ENCODE data around the gene ZFY.
"Not testable (repeated sequence)": the region's sequence is repeated elsewhere in the genome, so short reads cannot be mapped to it uniquely, and the experiment has no call there.

Gene ZFY

GRCh38 chrY:2979283-2979682 is 44.1 kb downstream of the ZFY start:
- no peak for DNase-seq

- no peak for DNase-seq
These were observed 49.3 kb downstream of the ZFY start for GRCh38 chrY:2984491-2984890.

- not testable (repeated sequence) for DNase-seq
These were observed 52.0 kb downstream of the ZFY start for GRCh38 chrY:2987178-2987577.

- DNase-seq = not testable (repeated sequence)
These were observed 62.2 kb downstream of the ZFY start for GRCh38 chrY:2997369-2997768.

GRCh38 chrY:3002190-3002589 is 67.0 kb downstream of the ZFY start:
- no peak for DNase-seq

- no peak for DNase-seq
These were observed 67.7 kb downstream of the ZFY start for GRCh38 chrY:3002680-3003515.

DNA sequence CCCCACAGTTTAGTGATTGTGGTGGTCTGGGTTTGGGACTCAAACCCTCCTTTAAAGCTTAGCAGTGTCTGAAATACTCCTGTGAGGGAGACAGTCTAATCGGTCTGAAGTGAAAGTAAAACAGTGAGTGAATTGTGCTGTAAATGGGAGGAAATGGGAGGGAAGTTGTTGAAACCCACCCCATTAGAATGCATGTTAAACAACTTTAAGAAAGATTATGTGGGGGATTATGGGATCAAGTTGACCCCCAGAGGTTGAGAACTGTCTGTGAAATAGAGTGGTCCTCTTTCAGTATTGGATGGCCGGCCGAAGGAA is 68.3 kb downstream of the ZFY start:
- DNase-seq = no peak

DNA sequence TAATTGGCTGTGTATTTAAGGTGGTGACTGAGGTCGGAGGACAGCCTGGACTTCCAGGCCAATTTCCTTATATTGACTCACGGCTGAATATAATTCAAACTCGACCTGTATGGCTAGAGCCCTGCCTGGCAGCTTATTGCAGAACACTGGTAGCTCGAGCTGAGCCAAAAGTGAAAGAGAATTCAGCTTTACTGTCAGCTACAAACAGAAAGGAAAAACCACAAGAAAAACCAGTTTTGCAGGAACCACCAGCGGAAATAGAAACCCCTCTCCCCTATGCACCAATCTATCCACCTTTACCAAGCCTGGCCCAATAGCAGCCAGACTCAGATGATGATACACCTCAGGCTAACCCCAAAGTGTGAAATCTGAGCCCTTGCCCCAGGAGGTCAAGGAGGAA is 68.7 kb downstream of the ZFY start:
- DNase-seq = no peak

- DNase-seq = not testable (repeated sequence)
These were observed 70.8 kb downstream of the ZFY start for GRCh38 chrY:3006031-3006430.

DNA sequence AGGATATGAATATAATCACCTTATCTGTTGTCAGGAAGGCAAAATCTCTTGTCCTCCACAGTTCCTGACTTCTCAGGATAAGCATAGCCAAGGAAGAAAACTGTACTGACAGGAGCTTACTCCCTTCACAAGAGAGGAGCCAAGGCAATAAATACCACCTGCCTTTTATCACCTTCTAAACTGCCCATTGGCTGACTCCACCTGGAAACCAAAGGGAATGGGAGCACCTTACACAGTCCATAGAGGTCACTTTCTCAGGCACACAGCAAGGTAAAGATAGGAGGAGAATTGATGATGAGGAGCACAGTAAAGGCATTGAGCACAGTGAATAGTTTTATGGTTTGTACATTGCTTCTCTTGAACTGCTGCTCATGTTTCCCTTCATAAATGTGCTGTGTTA is 72.8 kb downstream of the ZFY start:
- DNase-seq = no peak

DNA sequence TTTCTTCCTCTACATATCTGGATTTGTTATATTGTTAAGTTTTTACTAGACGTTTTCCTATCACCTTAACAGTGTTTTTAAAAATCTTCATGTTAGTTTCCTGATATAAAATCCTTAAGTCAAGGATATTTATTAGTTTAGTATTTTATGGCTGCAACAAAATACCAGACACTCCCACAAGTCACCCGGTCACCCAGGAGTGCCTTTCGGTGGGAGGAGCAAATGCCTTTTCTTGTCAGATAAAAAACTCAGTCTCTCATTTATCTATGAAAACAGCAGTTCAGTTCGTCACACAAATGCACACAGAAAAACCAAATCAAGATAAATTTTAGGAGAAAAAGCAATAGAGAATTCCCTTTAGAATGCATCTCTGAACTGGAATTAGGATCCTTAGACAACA is 77.0 kb downstream of the ZFY start:
- no peak for DNase-seq

DNA sequence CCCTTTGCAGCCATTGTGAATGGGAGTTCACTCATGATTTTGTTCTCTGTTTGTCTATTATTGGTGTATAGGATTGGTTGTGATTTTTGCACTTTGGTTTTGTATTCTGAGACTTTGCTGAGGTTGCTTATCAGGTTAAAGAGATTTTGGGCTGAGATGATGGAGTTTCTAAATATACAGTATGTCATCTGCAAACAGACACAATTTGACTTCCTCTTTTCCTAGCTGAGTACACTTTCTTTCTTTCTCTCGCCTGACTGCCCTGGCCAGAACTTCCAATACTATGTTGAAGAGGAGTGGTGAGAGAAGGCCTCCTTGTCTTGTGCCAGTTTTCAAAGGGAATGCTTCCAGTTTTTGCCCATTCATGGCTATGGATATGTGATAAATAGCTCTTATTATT is 81.4 kb downstream of the ZFY start:
- DNase-seq = no peak

- DNase-seq = no peak
These were observed 83.4 kb downstream of the ZFY start for GRCh38 chrY:3018546-3018945.

DNA sequence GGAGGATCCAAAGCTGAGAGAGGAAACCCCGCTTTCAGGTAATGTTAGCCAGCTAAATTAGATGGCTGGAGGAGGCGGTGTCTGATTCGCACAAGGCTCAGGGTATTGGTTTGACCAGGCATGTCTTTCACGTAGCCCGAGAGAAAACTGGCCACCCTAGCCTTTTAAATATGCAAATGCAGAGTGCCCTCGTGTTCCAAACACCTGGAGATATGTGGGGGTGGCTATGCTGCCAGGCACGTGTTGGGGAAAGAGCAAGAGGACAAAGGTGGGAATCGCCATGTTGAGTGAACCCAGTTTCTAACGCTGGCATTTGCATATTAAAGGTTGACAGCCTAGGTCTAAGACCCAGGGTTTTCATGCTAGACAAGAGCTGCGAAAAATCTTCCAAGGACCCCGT is 84.4 kb downstream of the ZFY start:
- no peak for DNase-seq

- DNase-seq = no peak
These were observed 86.0 kb downstream of the ZFY start for GRCh38 chrY:3021176-3021575.

GRCh38 chrY:3023606-3024005 is 88.4 kb downstream of the ZFY start:
- no peak for DNase-seq

GRCh38 chrY:3025357-3025756 is 90.2 kb downstream of the ZFY start:
- no peak for DNase-seq
